HG03432 (cell line): ENCODE data around the gene LRRC15.

Experiments used
- ATAC-seq: cut with Tn5 transposase; IDR thresholded peaks from one replicate; pipeline ENCODE4 v1.9.1; 2021; ENCODE audit warnings: mild to moderate bottlenecking, moderate library complexity; ENCODE audit not compliant: unreplicated experiment

Gene LRRC15

DNA sequence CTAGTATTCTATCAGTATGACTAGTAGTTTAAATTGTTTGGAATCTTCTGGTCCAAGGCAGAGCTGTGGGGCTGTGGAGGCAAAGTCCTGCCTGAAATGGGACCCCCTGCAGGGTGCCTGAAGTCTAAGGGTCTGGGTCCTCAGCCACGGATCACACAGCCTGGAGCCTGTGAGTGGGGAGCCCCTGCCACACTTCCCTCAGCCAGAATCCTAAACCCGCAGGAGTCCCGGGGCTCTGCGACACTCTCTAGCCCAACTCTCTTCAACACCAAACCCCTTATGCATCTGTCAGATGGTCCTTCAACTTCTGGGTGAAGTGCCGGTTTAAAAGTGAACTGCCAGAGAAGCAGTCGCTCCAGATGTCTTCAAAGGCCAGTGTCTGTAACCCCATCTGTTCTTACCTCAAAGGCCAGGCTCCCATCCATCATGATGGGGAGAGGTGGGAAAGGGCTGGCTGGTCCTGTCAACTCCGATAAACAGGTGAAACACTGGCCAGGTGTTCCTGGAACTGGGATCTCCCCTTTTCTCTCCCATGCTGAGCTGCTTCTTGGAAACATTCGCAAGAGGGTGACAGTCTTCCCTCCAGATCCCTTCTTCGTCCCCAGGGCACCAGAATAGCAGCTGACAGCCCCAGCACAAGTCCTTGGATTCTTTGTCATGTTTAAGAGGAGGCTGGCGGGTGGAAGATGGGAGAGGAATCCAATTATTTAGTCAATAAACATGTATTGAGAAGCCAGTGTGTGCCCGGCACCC lies 64.0 kb downstream of the LRRC15 start:
- ATAC-seq: no peak
